Mucosa of rectum (tissue), 2 donors: ENCODE measurements around the gene SINHCAF.
"Not testable (repeated sequence)": the region's sequence is repeated elsewhere in the genome, so short reads cannot be mapped to it uniquely, and the experiment has no call there.

Experiments
- H3K27ac ChIP-seq, 2 donors: one replicate each; pipeline ENCODE4 v1.7.0; 2013; ENCODE audit warnings: inconsistent platforms in 2 of 2, low read depth in 2 of 2, low read length in 2 of 2
- H3K27me3 ChIP-seq, 2 donors: one replicate each; pipeline ENCODE4 v1.7.0; 2013; ENCODE audit warnings: low read length in 2 of 2; ENCODE audit not compliant: control insufficient read depth in 2 of 2, insufficient read depth in 2 of 2
- H3K36me3 ChIP-seq, 2 donors: one replicate each; pipeline ENCODE4 v1.7.0; 2013; ENCODE audit warnings: low read length in 2 of 2; ENCODE audit not compliant: control insufficient read depth in 2 of 2, insufficient read depth in 2 of 2
- H3K4me1 ChIP-seq, 2 donors: one replicate each; pipeline ENCODE4 v1.7.0; 2013; ENCODE audit warnings: low read length in 2 of 2, mild to moderate bottlenecking in 1 of 2; ENCODE audit not compliant: control insufficient read depth in 2 of 2, insufficient read depth in 2 of 2
- H3K4me3 ChIP-seq, 2 donors: one replicate each; pipeline ENCODE4 v1.7.0; 2013; ENCODE audit warnings: low read length in 2 of 2
- H3K9ac ChIP-seq, 2 donors: one replicate each; pipeline ENCODE4 v1.7.0; 2013; ENCODE audit warnings: low read length in 2 of 2, low read depth in 1 of 2, mild to moderate bottlenecking in 1 of 2
- H3K9me3 ChIP-seq, 2 donors: one replicate each; pipeline ENCODE4 v1.7.0; 2013; ENCODE audit warnings: low read length in 2 of 2; ENCODE audit not compliant: control insufficient read depth in 2 of 2
- donor health status: healthy.
- donor health status: Normal muscosa, but diverticular disease.

Gene SINHCAF

GRCh38 chr12:31249356-31249755 lies 76.6 kb downstream of the SINHCAF start:
- no peaks in the 10 kb centered on the region for H3K36me3 ChIP-seq
- no peak overlapping the region for H3K4me3 ChIP-seq
- H3K9ac ChIP-seq, result no peak overlapping the region
- no peaks in the 10 kb centered on the region for H3K4me1 ChIP-seq
- H3K27me3 ChIP-seq, result no peaks in the 10 kb centered on the region
- no peak overlapping the region for H3K27ac ChIP-seq
- H3K9me3 ChIP-seq, result no peaks in the 10 kb centered on the region

- Histone ChIP-seq H3K36me3 (no peaks in the 10 kb centered on the region), H3K27ac (no peak overlapping the region), H3K4me1 (no peaks in the 10 kb centered on the region), H3K4me3 (no peak overlapping the region), H3K9ac (no peak overlapping the region), H3K9me3 (no peaks in the 10 kb centered on the region), H3K27me3 (no peaks in the 10 kb centered on the region)
Observed at GRCh38 chr12:31248815-31249214, 77.1 kb downstream of the SINHCAF start.

DNA sequence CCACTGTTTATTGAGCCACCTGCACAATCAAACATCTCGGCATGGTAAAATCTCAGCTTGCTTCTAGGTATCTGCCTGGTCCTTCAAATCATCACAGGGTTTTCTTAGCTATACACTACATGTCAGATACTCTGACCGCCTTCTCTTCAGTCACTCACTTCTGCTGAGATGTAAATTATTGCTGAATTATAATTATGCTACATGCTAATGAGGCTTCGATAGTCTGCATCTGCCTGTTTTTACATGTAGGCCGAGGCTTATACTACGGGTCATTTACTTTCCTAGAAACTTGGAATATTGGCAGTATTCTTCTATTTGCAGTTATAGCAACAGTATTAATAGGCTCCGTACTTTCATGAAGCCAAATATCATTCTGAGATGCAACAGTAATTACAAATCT lies 77.6 kb downstream of the SINHCAF start:
- Histone ChIP-seq H3K27ac (no peak overlapping the region), H3K27me3 (no peaks in the 10 kb centered on the region), H3K4me3 (no peak overlapping the region), H3K4me1 (no peaks in the 10 kb centered on the region), H3K36me3 (no peaks in the 10 kb centered on the region), H3K9ac (no peak overlapping the region), H3K9me3 (no peaks in the 10 kb centered on the region)

DNA sequence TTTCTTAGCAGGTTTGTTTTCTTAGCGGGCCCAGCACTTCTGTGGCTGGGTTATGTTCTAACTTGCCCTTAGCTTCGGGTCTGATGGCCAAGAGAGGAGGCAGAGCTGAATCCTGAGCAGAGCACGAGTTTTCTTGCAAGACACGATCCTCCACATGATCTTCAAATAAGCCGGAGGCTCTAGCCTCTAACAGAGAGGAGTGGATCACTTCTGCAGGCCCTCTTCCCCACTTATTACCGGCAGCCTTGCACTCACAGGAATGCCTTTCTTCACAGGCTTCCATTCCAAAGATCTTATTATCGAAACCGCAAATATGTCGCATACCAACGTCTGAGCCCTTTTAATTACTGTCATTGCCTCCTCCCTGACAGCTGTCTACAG lies 79.5 kb downstream of the SINHCAF start:
- Histone ChIP-seq H3K27ac (no peak overlapping the region), H3K4me3 (no peak overlapping the region)

DNA sequence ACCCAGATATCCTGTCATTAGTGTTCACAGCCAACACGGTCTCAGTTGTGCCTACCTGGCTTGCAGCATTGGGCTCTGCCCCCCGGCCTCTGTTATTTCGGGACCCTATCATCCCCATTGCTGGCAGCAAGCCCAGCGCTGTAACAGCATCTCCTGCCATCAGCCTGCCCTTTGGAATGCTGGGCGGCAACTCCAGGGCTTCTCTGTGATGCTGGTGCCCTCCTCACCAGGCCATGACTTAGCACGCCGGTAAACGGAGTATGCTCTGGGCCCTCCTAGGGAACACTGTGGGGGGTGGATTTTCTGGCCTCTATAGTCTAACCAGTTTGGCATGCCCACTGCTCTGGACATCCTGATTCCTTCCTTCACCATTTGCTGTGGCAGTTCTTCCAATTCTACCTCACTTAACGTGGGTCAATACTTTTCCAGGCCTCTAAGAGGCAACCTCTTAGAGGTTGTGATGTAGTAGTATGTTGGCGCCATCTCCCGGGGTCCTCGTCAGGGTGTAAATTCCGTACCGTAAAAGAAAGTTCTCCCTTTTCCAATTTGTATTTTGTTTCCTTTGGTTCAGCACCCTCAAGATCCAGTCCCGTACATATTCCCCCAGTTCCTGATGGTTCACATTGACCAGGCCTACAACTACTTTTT lies 80.0 kb downstream of the SINHCAF start:
- no peaks in the 10 kb centered on the region for H3K27me3 ChIP-seq
- H3K9me3 ChIP-seq, result no peaks in the 10 kb centered on the region
- no peak overlapping the region for H3K4me3 ChIP-seq
- H3K9ac ChIP-seq, result no peak overlapping the region
- H3K27ac ChIP-seq, result no peak overlapping the region
- H3K36me3 ChIP-seq, result no peaks in the 10 kb centered on the region
- H3K4me1 ChIP-seq, result no peaks in the 10 kb centered on the region

More for the DNA sequence above, 79.5 kb downstream of the SINHCAF start:
- H3K9me3 ChIP-seq, result no peaks in the 10 kb centered on the region
- no peaks in the 10 kb centered on the region for H3K4me1 ChIP-seq
- H3K36me3 ChIP-seq, result no peaks in the 10 kb centered on the region
- H3K9ac ChIP-seq, result no peak overlapping the region
- H3K27me3 ChIP-seq, result no peaks in the 10 kb centered on the region

DNA sequence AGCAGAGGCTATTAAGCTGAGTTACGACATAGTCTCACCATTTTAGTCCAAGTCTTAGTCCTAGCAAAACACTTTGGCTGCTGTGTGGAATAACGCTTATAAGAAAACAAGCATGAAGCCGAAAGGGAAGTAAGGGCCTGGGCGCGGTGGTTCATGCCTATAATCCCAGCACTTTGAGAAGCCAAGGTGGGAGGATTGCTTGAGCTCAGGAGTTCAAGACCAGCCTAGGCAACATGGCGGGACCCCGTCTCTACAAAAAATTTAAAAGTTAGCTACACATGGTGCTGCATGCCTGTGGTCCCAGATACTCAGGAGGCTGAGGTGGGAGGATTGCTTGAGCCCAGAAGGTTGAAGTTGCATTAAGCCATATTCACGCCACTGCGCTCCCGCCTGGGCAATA lies 83.5 kb downstream of the SINHCAF start:
- not testable (repeated sequence) for H3K27me3 ChIP-seq, H3K9ac ChIP-seq, H3K27ac ChIP-seq, H3K4me1 ChIP-seq, H3K4me3 ChIP-seq, H3K9me3 ChIP-seq, H3K36me3 ChIP-seq

DNA sequence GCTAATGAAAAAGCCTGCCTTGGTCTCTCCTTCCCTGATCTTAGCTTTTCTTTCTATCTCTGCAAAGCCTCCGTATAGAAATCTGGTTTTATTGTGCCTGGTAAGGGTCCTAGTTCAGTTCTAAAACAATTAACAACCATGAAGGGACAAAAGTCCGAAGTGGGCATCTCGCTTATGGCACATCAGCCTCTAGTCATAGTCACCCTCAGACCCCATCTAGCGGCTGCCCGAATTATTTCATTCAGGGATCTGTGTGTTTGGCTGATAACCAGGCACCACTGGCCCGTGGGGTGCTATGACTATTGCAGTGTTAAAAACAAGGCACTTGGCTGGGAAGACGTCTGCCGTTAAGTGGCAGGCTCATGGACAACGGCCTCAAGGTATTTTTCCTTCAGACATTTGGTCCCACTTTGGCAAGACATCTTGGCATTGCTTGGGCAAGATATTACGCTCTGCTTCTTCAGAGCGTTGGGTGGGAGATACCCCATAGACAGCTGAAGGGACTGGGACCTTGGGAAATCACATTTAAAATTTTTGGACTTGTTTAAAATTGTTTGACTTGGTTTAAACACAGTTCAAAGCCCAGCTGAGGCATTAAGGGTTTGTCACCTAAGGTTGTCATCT lies 87.1 kb downstream of the SINHCAF start:
- no peaks in the 10 kb centered on the region for H3K9me3 ChIP-seq
- H3K4me1 ChIP-seq, result peaks cover 0 to 8% of the 10 kb centered on the region in 2 donors

GRCh38 chr12:31238333-31238732 lies 87.6 kb downstream of the SINHCAF start:
- not testable (repeated sequence) for H3K9me3 ChIP-seq, H3K4me3 ChIP-seq, H3K4me1 ChIP-seq, H3K27ac ChIP-seq, H3K36me3 ChIP-seq, H3K9ac ChIP-seq, H3K27me3 ChIP-seq

More for the DNA sequence above, 87.1 kb downstream of the SINHCAF start:
- H3K27ac ChIP-seq, result no peak overlapping the region
- H3K36me3 ChIP-seq, result no peaks in the 10 kb centered on the region
- no peak overlapping the region for H3K4me3 ChIP-seq
- H3K9ac ChIP-seq, result no peak overlapping the region
- no peaks in the 10 kb centered on the region for H3K27me3 ChIP-seq

DNA sequence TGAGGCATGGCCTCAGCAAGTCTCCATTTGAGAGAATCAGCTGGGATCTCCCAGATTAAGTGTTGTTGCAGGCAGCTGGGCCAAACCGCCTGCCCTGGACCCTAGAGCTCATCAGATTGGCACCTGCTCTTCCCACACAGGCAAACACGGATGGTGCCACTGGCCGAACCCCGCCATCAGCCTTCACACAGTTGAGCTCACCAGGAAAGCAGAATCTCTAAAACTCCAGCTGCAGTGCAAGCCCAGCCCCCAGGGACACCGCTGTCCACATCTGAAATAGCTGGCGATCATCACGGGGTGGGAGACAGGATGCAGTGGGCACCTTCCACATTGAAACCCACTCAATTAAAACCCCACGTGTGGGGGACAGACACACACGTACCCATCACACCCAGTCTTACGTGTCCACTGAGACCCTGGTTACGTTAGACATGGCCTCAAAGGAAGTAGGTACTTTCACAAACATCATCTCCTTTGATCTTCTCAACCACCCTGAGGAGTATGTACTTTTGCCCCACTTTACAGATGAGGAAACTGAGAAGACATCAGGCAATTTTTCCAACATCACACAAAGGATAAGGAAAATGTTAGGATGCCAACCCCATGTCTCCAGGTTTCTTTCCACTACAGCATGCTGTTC lies 88.8 kb downstream of the SINHCAF start:
- Histone ChIP-seq H3K27me3 (no peaks in the 10 kb centered on the region), H3K4me1 (peaks cover 0 to 8% of the 10 kb centered on the region in 2 donors), H3K27ac (no peak overlapping the region), H3K36me3 (no peaks in the 10 kb centered on the region), H3K9me3 (no peaks in the 10 kb centered on the region), H3K4me3 (no peak overlapping the region), H3K9ac (no peak overlapping the region)

- peaks cover 0 to 8% of the 10 kb centered on the region in 2 donors for H3K4me1 ChIP-seq
- no peak overlapping the region for H3K27ac ChIP-seq
- H3K36me3 ChIP-seq, result no peaks in the 10 kb centered on the region
- no peak overlapping the region for H3K4me3 ChIP-seq
- no peaks in the 10 kb centered on the region for H3K9me3 ChIP-seq
- no peaks in the 10 kb centered on the region for H3K27me3 ChIP-seq
- no peak overlapping the region for H3K9ac ChIP-seq
Observed at GRCh38 chr12:31235868-31236395, 90.0 kb downstream of the SINHCAF start.
